T47D (cell line): ENCODE results near the gene COBLL1.
A peak's percentile ranks its signal among the peaks of the same experiment; 100 is the strongest.

ENCODE experiments used
- DNase-seq, 2 experiments: peaks; one replicate each; pipeline versions ENCODE4 v3.0.0 to v3.0.0-alpha.2; 2011 to 2012; ENCODE audit warnings: low read depth in 1 of 2, low spot score in 1 of 2
- JUND ChIP-seq: IDR thresholded peaks from 2 replicates; pipeline ENCODE4 v1.6.1; 2012; ENCODE audit warnings: low read depth
- in situ Hi-C: cut with HindIII; loops from 2 replicates; pipeline ENCODE4 v1.10.0; 2016; ENCODE audit warnings: low sequenced_read_pairs, low pct_unique_long_range_greater_than_20kb

The COBLL1 gene

DNA sequence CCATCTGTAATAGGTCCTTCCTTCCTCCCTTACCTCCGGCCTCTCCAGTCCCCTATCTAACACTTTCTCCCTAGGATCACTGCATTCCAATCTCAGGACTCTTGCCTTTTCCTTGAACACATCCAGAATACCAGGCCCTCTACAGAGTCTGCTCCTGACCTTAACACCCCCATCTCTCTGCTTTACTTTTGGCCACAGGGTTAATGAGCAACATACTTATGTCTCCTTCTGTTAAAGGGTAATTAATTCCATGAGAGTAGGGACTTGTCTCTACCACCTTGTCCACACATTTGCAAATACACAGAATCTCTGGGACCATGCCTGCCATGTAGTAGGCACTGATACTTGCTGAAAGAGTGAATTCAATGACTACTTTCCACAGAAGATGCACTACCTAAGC is 94.9 kb downstream of the COBLL1 start:
- in situ Hi-C loops: no loop called here
- DNase-seq: no peak
- TF ChIP-seq JUND: no peak

DNA sequence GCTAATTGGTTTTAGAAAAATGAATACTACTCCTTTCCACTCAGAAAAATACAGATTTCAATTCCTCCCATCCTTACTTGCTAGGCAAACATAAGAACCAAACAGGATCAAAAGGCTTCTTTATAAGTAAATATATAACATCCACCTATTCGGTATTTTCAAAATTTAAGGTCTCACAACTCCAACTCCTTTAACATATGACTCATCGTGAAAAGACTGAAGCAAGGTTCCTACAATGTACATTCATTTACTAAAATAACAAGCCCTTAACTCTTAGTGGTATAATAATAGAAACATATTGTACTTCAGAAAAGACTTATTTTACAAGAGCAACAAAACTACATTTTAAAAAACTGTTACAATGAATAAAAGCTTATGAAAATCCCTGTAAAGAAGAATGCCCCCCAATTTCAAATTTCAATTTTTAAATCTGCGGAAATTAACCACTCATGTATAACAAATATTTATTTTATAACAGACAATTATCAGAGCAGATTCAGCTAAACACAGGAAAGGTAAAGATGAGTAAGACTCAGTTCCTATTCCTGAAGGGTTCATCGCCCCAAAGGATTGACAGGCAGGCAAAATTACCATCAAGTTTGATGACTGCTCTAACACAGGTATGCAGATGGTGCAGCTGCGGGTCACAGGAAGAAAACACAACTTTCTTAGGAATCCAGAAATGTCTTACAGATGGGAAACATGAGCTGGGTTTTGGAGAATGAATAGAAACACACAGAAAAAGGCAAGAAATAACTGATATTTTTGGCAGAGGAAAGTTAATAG is 96.4 kb downstream of the COBLL1 start:
- no peak for TF ChIP-seq JUND
- in situ Hi-C loops: no loop called here
- no peak for DNase-seq

DNA sequence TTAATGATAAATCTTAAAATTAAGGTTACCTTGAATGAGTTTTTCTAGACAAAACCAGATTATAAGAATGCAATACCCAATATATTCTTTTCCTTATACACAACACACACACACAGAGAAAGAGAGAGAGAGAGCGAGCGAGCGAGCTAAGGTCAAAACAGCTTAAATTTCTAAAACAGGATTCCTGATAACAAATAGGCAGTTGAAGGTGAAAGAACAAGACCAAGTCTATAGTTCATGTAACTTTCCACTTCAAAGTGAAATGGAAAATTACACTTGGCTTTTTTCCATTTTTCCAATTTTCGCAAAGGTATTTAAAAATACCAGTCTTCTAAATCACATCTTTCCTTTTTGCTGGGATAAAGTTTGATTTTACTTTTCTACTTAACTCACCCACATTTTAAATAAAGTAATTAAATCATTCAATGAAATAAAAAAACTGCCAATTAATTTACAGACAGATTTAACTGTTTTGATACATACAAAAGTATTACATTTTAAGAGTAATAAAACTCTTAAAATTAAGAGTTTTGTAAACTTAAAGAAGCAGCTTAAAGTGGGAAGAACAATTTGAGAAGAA is 98.8 kb downstream of the COBLL1 start:
- in situ Hi-C loops: no loop called here
- no peak for DNase-seq
- no peak for TF ChIP-seq JUND

DNA sequence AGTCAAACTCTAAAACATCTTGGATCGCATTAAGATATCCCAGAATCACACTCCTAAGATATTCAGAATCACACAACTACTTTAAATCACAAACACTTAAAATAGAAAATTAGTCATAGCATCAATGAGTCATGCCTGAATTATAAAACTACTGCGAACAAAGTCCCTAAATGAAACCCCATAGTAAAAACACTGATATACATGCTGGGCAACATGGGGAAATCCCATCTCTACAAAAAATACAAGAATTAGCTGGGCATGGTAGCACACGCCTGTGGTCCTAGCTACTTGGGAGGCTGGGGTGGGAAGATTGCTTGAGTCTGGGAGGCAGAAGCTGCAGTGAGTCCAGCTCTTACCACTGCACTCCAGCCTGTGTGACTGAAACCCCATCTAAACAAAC is 101.7 kb downstream of the COBLL1 start:
- in situ Hi-C loops: no loop called here
- no peak for TF ChIP-seq JUND
- DNase-seq: no peak

DNA sequence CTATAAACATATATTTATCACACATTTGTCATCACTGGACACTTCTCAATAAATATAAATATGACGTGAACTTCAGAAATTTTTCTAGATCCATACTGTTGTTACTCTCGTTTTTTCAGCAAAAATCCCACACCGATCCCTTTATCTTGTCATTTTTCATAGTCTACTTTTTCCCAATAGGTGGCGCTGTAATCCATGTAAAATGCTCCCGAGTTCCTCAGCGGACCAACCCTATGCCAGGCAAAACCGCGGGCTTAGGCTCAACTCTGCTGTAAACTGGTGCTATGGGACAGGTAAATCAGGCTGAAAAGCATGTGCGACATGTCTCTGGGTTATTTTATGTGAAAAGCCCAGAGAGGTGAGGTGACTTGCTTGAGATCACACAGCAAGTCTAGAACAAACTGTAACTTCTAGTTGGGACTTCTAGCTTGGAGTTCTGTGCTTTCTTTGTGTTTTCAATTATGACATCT is 104.0 kb downstream of the COBLL1 start:
- no peak for TF ChIP-seq JUND
- DNase-seq: peak; percentile 39 to 76
- in situ Hi-C loops: no loop called here

DNA sequence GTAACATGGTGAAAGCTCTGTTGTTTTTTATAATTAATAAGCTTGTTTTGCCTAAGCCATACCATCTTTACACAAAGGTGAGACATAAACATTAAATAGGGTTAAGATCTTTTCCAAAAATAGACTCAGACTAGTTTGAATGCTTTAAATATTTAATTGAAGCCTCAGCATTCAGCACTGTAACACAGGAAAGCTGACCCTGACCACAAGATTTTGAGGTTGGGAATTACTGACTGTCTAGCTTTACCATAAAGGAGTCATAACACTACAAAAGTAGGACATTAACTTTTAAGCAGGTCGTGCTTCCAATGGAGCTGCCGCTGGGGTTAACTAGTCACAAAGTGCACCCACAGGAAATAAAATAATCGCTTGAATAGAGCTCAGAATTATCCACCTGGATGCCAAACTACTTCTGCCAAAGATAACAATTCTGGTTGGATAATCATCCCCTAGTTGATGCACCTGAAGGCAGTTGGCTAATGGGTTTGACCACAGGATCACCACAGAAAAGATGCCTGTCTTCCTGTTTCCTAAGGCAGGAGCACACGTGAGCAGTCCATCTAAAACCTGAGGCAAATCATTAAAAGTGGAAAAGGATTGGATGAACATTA is 106.2 kb downstream of the COBLL1 start:
- TF ChIP-seq JUND: no peak
- in situ Hi-C loops: no loop called here
- DNase-seq: no peak

DNA sequence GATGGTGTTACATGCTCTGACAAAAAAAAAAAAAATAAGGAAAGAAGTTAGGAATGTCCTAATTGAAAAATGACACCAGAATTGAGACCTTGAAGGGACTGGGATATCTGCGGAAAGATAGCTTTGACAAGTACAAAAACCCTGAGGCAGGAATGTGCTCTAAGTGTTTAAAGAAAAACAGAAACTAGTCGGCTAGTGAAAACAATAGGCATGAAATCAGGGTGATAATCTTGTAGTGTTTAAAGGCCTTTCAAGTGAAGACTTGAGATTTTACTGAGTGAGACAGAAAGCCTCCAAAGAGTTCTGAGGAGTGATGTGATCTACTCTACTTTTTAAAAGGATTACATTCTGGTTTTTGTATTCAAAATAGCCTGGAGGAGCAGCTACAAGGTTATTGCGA is 107.4 kb downstream of the COBLL1 start:
- in situ Hi-C loops: no loop called here
- TF ChIP-seq JUND: no peak
- no peak for DNase-seq

DNA sequence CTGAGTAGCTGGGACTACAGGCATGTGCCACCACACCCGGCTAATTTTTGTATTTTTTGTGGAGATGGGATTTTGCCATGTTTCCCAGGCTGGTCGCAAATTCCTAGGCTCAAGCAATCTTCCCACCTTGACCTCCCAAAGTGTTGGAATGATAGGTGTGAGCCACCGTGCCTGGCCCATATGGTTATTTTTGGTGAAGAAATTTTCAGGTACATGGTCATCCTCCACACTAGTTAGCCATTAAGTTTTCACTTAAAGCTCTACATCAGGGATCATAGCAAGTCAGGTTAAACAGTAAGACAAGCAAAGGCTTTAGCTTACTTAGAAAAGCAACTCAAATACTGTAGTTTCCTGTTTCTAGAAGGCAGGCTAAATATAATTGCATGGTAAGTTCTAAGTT is 116.1 kb downstream of the COBLL1 start:
- in situ Hi-C loops: no loop called here
- TF ChIP-seq JUND: no peak
- DNase-seq: no peak

DNA sequence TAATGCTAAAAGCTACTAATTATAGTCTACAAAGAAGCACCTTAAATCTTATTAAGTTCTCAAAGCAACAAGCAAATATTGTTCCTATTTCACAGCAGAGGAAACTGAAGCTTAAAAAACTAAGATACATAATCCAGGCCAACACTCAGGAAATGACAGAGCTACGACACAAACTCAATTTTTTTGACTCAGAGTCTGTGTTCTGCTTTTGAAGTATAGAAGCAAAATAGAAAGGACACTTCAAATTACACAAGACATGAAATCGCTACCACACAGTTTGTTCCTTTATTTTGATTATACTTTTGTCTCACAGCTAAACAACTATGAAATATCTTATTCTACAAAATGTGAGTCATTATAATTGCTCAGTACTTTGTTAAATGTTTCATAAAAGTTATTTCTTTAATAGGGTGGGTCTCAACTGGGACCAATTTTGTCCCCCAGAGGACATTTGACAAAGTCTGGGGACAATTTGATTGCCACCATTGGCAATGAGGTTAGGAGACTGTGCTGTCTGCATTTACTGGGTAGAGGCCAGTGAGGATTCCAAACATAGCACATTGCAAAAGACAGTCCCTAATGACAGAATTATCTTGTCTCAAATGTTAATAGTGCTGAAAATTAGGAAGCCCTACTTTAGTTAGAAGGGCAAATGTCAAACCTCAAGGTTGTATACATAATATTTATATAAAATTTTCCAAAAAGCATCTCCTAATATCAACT is 118.8 kb downstream of the COBLL1 start:
- no peak for DNase-seq
- no peak for TF ChIP-seq JUND
- in situ Hi-C loops: no loop called here

DNA sequence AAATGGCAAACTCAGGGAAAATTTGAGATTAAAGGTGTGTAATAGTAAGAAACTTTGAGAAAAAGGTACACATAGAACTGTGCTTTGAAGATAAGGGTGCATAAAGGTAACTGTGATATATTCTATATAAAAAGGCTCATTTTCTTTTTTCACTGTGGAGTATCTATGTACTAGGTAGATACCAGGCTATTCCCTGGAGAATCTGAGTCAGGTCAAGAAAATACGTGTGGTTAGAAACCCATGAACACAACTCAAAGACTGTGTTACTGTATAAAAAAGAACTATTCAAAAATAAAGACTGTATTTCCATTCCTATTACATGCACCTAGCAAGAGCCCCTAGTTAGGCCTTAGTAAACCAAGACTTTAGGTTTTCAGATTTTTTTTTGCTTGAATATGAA is 120.2 kb downstream of the COBLL1 start:
- in situ Hi-C loops: no loop called here
- no peak for TF ChIP-seq JUND
- no peak for DNase-seq

DNA sequence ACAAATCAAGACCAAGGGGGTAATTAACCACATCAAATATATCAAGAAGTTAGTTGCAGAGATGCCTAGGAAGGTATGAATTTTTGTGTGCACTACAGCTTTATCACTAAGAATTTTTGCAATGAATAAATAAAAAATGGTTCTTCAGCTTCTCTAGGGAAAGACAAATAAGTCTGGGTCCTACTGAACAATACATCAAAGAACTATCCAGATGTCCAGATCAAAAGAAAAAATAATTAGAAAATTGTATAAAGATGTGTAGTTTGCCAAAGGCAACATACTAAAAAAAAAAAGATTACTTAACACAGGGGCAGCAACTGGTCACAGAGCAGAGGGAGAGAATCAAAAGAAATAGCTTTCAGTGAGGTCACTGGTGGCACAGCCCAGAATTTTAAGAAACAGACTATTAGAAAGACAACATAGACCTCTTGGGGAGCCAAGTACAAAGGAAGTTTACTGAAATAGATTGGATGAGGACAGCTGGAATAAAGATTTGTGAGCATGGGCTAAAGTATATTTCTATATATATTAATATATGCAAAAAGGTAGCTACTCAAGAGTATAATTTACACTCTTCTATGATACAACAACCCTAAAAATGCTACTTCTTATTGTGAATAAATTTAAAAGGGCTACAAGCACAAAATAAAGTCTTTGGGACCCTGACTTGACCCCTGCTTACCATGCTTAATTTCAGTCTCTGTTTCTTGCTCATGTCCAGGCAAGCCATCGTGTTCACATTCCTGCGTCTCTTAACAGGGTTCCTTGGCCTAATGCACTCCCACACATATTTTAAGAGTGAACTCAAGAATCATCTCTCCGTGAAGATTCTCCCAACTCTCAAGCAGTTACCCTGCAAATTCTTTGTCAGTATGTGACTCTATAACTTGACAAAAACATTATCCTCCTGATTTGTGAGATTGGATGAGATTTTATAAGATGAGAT is 121.4 kb downstream of the COBLL1 start:
- in situ Hi-C loops: no loop called here
- no peak for TF ChIP-seq JUND
- no peak for DNase-seq

DNA sequence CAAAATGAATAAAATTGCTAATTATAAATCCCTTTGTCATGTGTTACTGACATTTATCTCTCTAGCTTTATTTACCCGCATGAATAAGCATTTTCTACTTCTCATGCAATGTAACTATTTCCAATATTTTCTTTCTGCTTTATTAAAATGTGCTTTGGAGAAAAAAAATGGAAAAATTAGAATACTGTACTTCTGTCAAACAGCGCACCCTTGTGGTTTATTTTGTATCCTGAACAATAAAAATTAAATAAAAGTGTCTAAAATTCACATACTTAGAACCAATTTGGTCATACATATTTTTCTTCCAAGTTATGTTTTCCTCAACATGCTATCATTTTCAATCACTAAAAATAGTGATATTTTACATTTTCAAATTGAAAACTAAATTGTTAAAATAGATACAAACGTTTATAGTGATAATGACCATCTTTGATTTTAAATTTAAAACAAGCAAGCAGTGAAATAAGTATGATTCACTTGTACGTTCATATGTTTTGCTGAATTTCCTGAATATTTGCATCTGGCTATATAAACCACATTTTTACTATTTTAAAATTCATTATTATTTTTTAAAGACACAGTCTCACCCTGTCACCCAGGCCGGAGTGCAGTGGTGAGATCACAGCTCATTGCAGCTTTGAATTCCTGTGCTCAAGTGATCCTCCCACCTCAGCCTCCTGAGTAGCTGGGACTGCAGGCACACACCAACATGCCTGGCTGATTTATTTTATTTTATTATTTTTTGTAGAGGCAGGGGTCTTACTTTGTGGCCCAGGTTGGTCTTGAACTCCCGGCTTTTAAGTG is 124.4 kb downstream of the COBLL1 start:
- DNase-seq: peak in 1 of 2 experiments; percentile 17
- in situ Hi-C loops: no loop called here
- no peak for TF ChIP-seq JUND
